IMR-90 (cell line): ENCODE results near the gene FBLN1.

ENCODE experiments used
- BHLHE40 ChIP-seq: fragments of 150-350 bp; IDR thresholded peaks from 2 replicates; pipeline ENCODE4 v1.6.1; 2016; ENCODE audit warnings: mild to moderate bottlenecking, low read depth, low read length
- MAZ ChIP-seq: IDR thresholded peaks from 2 replicates; pipeline ENCODE4 v1.6.1; 2012; ENCODE audit warnings: low read depth, mild to moderate bottlenecking, low read length, improper control_type of control experiment, moderate library complexity, borderline replicate concordance
- POLR2A ChIP-seq: IDR thresholded peaks from 2 replicates; pipeline ENCODE4 v1.6.1; 2012; ENCODE audit warnings: mild to moderate bottlenecking, low read depth, low read length
- TF ChIP-seq, protein P1 (sequence below): conservative IDR thresholded peaks from 2 replicates; pipeline ENCODE4 v1.5.1; 2012; ENCODE audit warnings: mild to moderate bottlenecking, low read depth, low read length, improper control_type of control experiment
- TF ChIP-seq, protein P2 (sequence below): fragments of 150-350 bp; IDR thresholded peaks from 2 replicates; pipeline ENCODE4 v1.6.1; 2016; ENCODE audit warnings: low read depth, mild to moderate bottlenecking, low read length, moderate library complexity, borderline replicate concordance

GRCh38 chr22:45649809-45650208 is 147.1 kb downstream of the FBLN1 start:
- TF ChIP-seq, protein P1, sequence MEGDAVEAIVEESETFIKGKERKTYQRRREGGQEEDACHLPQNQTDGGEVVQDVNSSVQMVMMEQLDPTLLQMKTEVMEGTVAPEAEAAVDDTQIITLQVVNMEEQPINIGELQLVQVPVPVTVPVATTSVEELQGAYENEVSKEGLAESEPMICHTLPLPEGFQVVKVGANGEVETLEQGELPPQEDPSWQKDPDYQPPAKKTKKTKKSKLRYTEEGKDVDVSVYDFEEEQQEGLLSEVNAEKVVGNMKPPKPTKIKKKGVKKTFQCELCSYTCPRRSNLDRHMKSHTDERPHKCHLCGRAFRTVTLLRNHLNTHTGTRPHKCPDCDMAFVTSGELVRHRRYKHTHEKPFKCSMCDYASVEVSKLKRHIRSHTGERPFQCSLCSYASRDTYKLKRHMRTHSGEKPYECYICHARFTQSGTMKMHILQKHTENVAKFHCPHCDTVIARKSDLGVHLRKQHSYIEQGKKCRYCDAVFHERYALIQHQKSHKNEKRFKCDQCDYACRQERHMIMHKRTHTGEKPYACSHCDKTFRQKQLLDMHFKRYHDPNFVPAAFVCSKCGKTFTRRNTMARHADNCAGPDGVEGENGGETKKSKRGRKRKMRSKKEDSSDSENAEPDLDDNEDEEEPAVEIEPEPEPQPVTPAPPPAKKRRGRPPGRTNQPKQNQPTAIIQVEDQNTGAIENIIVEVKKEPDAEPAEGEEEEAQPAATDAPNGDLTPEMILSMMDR = no peak
- TF ChIP-seq, protein P2, sequence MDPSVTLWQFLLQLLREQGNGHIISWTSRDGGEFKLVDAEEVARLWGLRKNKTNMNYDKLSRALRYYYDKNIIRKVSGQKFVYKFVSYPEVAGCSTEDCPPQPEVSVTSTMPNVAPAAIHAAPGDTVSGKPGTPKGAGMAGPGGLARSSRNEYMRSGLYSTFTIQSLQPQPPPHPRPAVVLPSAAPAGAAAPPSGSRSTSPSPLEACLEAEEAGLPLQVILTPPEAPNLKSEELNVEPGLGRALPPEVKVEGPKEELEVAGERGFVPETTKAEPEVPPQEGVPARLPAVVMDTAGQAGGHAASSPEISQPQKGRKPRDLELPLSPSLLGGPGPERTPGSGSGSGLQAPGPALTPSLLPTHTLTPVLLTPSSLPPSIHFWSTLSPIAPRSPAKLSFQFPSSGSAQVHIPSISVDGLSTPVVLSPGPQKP = no peak
- no peak for TF ChIP-seq BHLHE40
- no peak for TF ChIP-seq POLR2A
- TF ChIP-seq MAZ = no peak
